Type B pancreatic cell (in vitro differentiated cells): ENCODE measurements around the gene INSL3. TPM values are rescaled to one million over a fixed set of nuclear protein-coding genes. Genes with fewer than 3 reads are reported as not detected.

Experiments used
- DNase-seq: peaks from one replicate; pipeline ENCODE4 v3.0.0; 2021; ENCODE audit warnings: mixed read lengths; ENCODE audit not compliant: unreplicated experiment; ENCODE audit errors: extremely low spot score
- H3K27ac Mint-ChIP-seq: 2 replicates; pipeline ENCODE4 v1.8.0; 2021; ENCODE audit warnings: mild to moderate bottlenecking, mixed read lengths
- H3K27me3 Mint-ChIP-seq: 2 replicates; pipeline ENCODE4 v1.8.0; 2021; ENCODE audit warnings: mixed read lengths
- H3K36me3 Mint-ChIP-seq: 2 replicates; pipeline ENCODE4 v1.8.0; 2021; ENCODE audit warnings: mixed read lengths
- H3K4me1 Mint-ChIP-seq: one replicate; pipeline ENCODE4 v1.8.0; 2021; ENCODE audit warnings: mixed read lengths; ENCODE audit not compliant: unreplicated experiment
- H3K4me3 Mint-ChIP-seq: 2 replicates; pipeline ENCODE4 v1.8.0; 2021; ENCODE audit warnings: mild to moderate bottlenecking, mixed read lengths
- H3K9me3 Mint-ChIP-seq: 2 replicates; pipeline ENCODE4 v1.8.0; 2021; ENCODE audit warnings: mixed read lengths
- total RNA-seq: library from RNA; stranded (reverse); gene quantifications from 2 replicates; pipeline ENCODE4 v1.2.1, GENCODE V29; 2021; ENCODE audit warnings: low replicate concordance
- TF ChIP-seq, protein P1 (sequence below): fragments of 200-600 bp; sonication (generic); conservative IDR thresholded peaks from 2 replicates; pipeline ENCODE4 v1.5.0; 2021; ENCODE audit warnings: antibody characterized with exemption, mild to moderate bottlenecking

INSL3 gene
- total RNA-seq, 1 donor from 2014 or later, result not detected

DNA sequence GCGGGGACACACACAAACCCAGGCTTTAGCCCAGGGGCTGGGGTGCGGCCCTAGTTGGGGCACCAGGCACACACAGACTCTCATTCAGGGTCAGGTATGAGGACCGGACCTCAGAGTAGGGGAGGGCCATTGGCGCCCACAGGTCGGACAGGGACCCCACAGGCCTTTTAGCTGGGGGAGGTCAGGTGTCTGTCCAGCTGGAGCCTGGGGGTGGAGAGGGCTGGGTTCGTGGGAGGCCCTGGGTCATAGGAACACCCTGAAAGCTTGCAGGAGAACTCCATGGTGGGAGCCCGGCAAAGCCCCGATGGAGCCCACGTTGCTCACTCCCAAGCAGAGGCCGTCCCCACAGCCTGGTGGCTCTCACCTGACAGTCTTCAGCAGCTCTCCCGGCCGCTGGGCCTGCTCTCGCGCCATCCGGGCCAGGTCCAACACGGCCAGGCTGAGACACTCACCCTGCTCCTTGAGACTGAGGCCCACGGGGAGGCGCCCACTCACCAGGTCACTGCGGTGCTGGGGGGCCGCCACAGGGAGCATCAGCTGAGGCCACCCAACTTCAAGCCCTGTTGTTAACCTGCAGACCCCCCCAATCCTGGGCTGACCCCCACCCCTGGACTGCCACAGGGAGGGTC, 21.5 kb upstream of the INSL3 start:
- Mint-ChIP-seq H3K27ac (no peak overlapping the region), H3K9me3 (no peaks in the 10 kb centered on the region), H3K27me3 (peaks cover 25% of the 10 kb centered on the region), H3K4me3 (no peak overlapping the region), H3K4me1 (no peaks in the 10 kb centered on the region), H3K36me3 (no peaks in the 10 kb centered on the region)
- TF ChIP-seq, protein P1, sequence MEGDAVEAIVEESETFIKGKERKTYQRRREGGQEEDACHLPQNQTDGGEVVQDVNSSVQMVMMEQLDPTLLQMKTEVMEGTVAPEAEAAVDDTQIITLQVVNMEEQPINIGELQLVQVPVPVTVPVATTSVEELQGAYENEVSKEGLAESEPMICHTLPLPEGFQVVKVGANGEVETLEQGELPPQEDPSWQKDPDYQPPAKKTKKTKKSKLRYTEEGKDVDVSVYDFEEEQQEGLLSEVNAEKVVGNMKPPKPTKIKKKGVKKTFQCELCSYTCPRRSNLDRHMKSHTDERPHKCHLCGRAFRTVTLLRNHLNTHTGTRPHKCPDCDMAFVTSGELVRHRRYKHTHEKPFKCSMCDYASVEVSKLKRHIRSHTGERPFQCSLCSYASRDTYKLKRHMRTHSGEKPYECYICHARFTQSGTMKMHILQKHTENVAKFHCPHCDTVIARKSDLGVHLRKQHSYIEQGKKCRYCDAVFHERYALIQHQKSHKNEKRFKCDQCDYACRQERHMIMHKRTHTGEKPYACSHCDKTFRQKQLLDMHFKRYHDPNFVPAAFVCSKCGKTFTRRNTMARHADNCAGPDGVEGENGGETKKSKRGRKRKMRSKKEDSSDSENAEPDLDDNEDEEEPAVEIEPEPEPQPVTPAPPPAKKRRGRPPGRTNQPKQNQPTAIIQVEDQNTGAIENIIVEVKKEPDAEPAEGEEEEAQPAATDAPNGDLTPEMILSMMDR, result no peak
- no peak for DNase-seq

DNA sequence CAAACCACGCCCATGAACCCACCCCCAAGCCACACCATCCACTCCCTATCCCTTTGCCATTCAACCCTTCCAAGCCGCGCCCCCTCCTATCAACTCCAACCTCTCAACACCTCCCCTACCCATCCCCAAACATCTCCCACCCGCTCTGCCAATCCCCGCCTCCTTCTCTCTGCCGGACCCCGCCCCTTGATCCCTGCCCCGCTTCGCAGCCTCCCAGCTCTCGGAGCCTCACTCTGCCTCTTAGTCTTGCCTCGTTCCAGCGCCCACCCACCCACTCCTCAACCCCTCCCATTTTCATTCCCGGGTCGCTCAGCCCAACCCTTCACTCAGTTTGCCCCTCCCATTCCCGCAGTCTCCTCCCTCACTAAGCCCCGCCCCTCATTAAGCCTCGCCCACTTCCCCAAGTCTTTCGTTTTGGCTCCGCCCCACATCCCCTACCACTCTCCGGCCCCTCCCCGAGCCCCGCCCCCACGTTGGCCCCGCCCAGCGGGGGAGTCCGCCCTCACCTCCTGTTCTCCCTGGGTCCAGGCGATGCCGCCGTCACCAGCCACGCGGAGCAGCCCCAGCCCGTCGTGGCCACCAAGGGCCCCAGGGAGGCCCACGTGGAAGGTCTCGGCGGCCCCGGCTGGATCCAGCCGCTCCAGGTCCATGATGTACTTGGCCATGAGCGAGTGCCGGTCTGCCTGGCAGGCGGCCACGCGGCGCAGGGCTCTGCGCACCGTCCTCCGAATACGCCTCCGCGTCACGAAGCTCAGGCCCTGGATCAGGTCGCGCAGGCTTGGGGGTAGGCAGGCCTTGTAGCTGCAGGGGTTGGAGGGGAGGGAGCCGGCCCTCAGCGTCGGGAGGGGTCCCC, 20.7 kb upstream of the INSL3 start:
- no peaks in the 10 kb centered on the region for H3K36me3 Mint-ChIP-seq
- peaks cover 25% of the 10 kb centered on the region for H3K27me3 Mint-ChIP-seq
- TF ChIP-seq, protein P1, result no peak
- H3K4me1 Mint-ChIP-seq, result no peaks in the 10 kb centered on the region
- H3K4me3 Mint-ChIP-seq, result peak overlapping the region; percentile 83
- peak; percentile 92 for DNase-seq
- no peak overlapping the region for H3K27ac Mint-ChIP-seq
- no peaks in the 10 kb centered on the region for H3K9me3 Mint-ChIP-seq

DNA sequence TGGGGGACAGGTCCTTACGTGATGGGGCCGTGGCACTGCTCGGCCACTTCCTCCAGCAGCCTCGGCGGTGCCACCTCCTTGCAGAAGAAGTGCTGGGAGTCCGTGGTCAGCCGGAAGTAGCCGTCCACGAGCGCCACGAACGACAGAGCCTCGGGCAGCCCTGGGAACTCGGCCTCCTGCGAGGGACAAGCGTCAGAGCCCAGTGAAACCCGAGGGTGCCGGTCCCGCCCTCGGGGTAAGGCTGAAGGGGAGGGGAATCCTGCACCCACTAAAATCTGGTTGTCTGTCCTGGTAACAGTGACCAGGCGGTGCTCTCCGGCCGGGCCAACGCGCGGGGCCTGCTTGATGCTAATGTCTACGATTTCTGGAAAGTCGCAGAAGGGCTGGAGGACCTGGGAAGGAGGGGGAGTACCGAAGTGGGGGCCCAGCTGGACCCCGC, 20.1 kb upstream of the INSL3 start:
- DNase-seq, result no peak
- TF ChIP-seq, protein P1, result no peak
- peaks cover 30% of the 10 kb centered on the region for H3K27me3 Mint-ChIP-seq
- H3K9me3 Mint-ChIP-seq, result no peaks in the 10 kb centered on the region
- H3K4me3 Mint-ChIP-seq, result peak overlapping the region; percentile 83
- H3K4me1 Mint-ChIP-seq, result no peaks in the 10 kb centered on the region
- H3K27ac Mint-ChIP-seq, result no peak overlapping the region
- H3K36me3 Mint-ChIP-seq, result no peaks in the 10 kb centered on the region

DNA sequence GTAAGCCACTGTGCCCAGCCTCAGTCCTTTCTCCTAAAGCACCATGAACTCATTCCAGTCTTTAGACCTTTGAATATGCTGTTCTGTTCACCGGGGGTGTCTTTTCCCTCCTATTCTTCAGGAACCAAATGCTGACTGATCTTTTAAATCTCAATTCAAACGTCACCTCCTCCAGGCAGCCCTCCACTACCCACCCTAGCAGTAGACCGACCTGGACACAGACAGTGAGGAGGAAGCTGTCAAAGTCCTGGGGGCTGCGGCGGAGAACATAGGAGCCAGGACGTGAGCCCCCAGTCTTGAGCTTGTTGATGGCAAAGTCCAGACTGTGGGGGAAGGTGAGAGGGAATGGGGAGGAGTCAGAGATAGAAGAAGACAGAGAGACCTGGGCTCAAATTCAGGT, 18.7 kb upstream of the INSL3 start:
- H3K36me3 Mint-ChIP-seq, result no peaks in the 10 kb centered on the region
- H3K9me3 Mint-ChIP-seq, result no peaks in the 10 kb centered on the region
- peaks cover 6% of the 10 kb centered on the region for H3K4me1 Mint-ChIP-seq
- no peak for DNase-seq
- TF ChIP-seq, protein P1, result no peak
- H3K4me3 Mint-ChIP-seq, result peak overlapping the region; percentile 45
- peaks cover 38% of the 10 kb centered on the region for H3K27me3 Mint-ChIP-seq
- H3K27ac Mint-ChIP-seq, result no peak overlapping the region

GRCh38 chr19:17837972-17838371, 16.7 kb upstream of the INSL3 start:
- H3K27ac Mint-ChIP-seq, result no peak overlapping the region

More at GRCh38 chr19:17837972-17838371, 16.7 kb upstream of the INSL3 start:
- TF ChIP-seq, protein P1, result no peak
- no peaks in the 10 kb centered on the region for H3K9me3 Mint-ChIP-seq
- H3K36me3 Mint-ChIP-seq, result no peaks in the 10 kb centered on the region
- peaks cover 6% of the 10 kb centered on the region for H3K4me1 Mint-ChIP-seq
- H3K27me3 Mint-ChIP-seq, result peaks cover 34% of the 10 kb centered on the region
- H3K4me3 Mint-ChIP-seq, result no peak overlapping the region
- no peak for DNase-seq
